Omental fat pad (tissue), 4 donors: ENCODE measurements around the gene HSD17B2. TPM values are rescaled to one million over a fixed set of nuclear protein-coding genes. Genes with fewer than 3 reads are reported as not detected.
A peak's percentile ranks its signal among the peaks of the same experiment; 100 is the strongest.

ENCODE experiments used
- ATAC-seq: fragments of 150-250 bp; one replicate; pipeline ENCODE4 v1.9.1; 2016; ENCODE audit warnings: mild to moderate bottlenecking, moderate library complexity; ENCODE audit not compliant: low FRiP score
- DNase-seq: peaks from one replicate; pipeline ENCODE4 v3.0.0-alpha.2; 2019; ENCODE audit warnings: low spot score
- CTCF ChIP-seq, 3 donors: fragments of 450-650 bp; IDR thresholded peaks; one replicate each; pipeline ENCODE4 v1.5.1; 2016 to 2017; ENCODE audit warnings: antibody characterized with exemption in 3 of 3, mild to moderate bottlenecking in 3 of 3, moderate library complexity in 2 of 3
- total RNA-seq, 4 donors: library from RNA; depleted of rRNA; stranded (reverse); fragments of >200 nt; gene quantifications; one replicate each; pipeline ENCODE4 v1.1.0, GENCODE V29; 2016

Gene HSD17B2
- total RNA-seq, 4 donors from 2014 or later = 0.94 to 5.7 (median 1.6) TPM; not detected in 1

GRCh38 chr16:82071421-82071820, 36.4 kb downstream of the HSD17B2 start:
- ATAC-seq (no peak), DNase-seq (no peak)
- no peak for TF ChIP-seq CTCF (IDR thresholded peaks at IDR 0.05)

GRCh38 chr16:82072313-82072712, 37.3 kb downstream of the HSD17B2 start:
- no peak for TF ChIP-seq CTCF (IDR thresholded peaks at IDR 0.05)
- ATAC-seq = peak; percentile 80
- DNase-seq = no peak

GRCh38 chr16:82074019-82074558, 39.0 kb downstream of the HSD17B2 start:
- ATAC-seq = no peak

GRCh38 chr16:82078125-82078524, 43.1 kb downstream of the HSD17B2 start:
- ATAC-seq (no peak), DNase-seq (no peak)
- TF ChIP-seq CTCF (IDR thresholded peaks at IDR 0.05) = no peak

More at GRCh38 chr16:82074019-82074558, 39.0 kb downstream of the HSD17B2 start:
- DNase-seq = no peak
- TF ChIP-seq CTCF (IDR thresholded peaks at IDR 0.05) = no peak

GRCh38 chr16:82079892-82080291, 44.8 kb downstream of the HSD17B2 start:
- DNase-seq = no peak
- ATAC-seq = no peak
- TF ChIP-seq CTCF (IDR thresholded peaks at IDR 0.05) = no peak

- no peak for TF ChIP-seq CTCF (IDR thresholded peaks at IDR 0.05)
- DNase-seq (no peak), ATAC-seq (no peak)
Measured at GRCh38 chr16:82081264-82081663, 46.2 kb downstream of the HSD17B2 start.

- DNase-seq = no peak
- no peak for TF ChIP-seq CTCF (IDR thresholded peaks at IDR 0.05)
- ATAC-seq = no peak
Measured at GRCh38 chr16:82082097-82082496, 47.0 kb downstream of the HSD17B2 start.
